Measurements from ENCODE around the gene ASB1.

Gene ASB1

GRCh38 chr2:238433941-238434845 lies 7.5 kb downstream of the ASB1 start:
- Histone ChIP-seq H3K4me3 (ENCODE audit: low read depth, low read length) (no peak overlapping the region), H3K27ac (ENCODE audit: extremely low read depth, low read depth, low read length) (no peak overlapping the region), H3K4me1 (ENCODE audit: control insufficient read depth, insufficient read depth, low read length) (peaks cover 3% of the 10 kb centered on the region), H3K9me3 (ENCODE audit: control insufficient read depth, insufficient read depth, low read depth, low read length) (no peaks in the 10 kb centered on the region), H3K36me3 (ENCODE audit: control insufficient read depth in 2 of 2, insufficient read depth in 1 of 2, low read length in 2 of 2) (peaks cover 24 to 65% of the 10 kb centered on the region in 2 experiments)
- ChIA-PET CTCF (no interaction called here), POLR2A (interaction anchor here (0.5 kb wide), 1 partner anchor 45 kb away, joined by 3 read pairs; no protein-coding TSS in a partner anchor)
- TF ChIP-seq EGR2 (tag by site-specific recombination; IDR thresholded peaks at IDR 0.05; ENCODE audit: low read depth) (no peak), ZNF311 (tag by site-specific recombination; IDR thresholded peaks at IDR 0.05; ENCODE audit: borderline replicate concordance) (no peak), ZNF175 (tag by site-specific recombination; IDR thresholded peaks at IDR 0.05) (no peak), CTCF (tag by site-specific recombination; IDR thresholded peaks at IDR 0.05) (no peak), ZNF488 (tag by site-specific recombination; IDR thresholded peaks at IDR 0.05) (no peak), ZNF670 (tag by site-specific recombination; IDR thresholded peaks at IDR 0.05; ENCODE audit: low read depth) (no peak), HIC1 (tag by site-specific recombination; IDR thresholded peaks at IDR 0.05) (no peak)
- TF ChIP-seq, protein P1, sequence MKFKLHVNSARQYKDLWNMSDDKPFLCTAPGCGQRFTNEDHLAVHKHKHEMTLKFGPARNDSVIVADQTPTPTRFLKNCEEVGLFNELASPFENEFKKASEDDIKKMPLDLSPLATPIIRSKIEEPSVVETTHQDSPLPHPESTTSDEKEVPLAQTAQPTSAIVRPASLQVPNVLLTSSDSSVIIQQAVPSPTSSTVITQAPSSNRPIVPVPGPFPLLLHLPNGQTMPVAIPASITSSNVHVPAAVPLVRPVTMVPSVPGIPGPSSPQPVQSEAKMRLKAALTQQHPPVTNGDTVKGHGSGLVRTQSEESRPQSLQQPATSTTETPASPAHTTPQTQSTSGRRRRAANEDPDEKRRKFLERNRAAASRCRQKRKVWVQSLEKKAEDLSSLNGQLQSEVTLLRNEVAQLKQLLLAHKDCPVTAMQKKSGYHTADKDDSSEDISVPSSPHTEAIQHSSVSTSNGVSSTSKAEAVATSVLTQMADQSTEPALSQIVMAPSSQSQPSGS (tag by site-specific recombination; IDR thresholded peaks at IDR 0.05; ENCODE audit: low read depth): no peak

DNA sequence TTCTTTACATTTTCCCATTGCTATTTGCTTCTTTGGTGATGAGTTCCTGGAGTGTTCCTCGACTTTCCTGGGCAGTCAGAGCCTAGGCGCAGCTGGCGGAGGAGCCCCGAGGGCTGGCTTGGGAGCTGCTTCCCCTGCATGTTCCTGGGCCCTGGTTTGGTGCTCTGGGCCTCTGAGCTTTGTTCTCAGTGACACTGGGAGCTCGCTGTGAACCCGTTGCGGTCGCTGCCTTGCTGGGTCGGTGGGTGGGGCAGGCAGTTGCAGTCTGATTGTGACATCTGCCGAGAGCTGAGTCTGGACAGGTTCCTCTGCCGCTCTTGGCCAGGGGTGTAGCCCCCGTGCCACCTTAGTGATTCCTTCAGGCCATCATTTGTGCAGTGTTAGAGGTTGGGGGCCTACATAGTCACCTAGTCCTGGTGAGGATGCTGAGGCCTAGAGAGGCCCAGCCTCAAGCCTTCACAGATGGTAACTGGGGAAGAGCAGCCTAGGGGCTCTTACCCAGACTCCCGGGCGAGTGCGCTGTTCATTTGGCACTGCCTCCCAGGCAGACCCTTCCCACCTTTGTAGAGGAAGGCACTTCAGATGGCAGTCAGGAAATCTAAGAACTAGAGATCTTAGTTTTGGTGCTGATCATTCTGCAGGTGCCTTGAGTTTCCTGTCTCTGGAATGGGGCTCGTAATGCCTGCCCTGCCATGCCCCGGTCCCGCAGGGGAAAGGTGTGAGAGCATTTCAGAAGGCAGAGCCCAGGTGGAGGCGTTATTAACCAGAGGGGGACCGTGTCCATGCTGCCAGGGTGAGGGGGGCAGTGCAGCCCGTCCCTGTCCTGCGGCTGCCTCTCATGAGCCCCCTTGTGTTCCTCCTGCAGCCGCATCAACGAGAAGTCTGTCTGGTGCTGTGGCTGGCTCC lies 8.4 kb downstream of the ASB1 start:
- Histone ChIP-seq H3K4me3 (ENCODE audit: low read depth, low read length) (no peak overlapping the region), H3K9me3 (ENCODE audit: control insufficient read depth, insufficient read depth, low read depth, low read length) (no peaks in the 10 kb centered on the region), H3K36me3 (ENCODE audit: control insufficient read depth in 2 of 2, insufficient read depth in 1 of 2, low read length in 2 of 2) (peaks cover 24 to 67% of the 10 kb centered on the region in 2 experiments), H3K4me1 (ENCODE audit: control insufficient read depth, insufficient read depth, low read length) (peaks cover 12% of the 10 kb centered on the region), H3K27ac (ENCODE audit: extremely low read depth, low read depth, low read length) (no peak overlapping the region)
- ChIA-PET POLR2A (no interaction called here), CTCF (interaction anchor here (0.5 kb wide), 1 partner anchor 78 kb away, joined by 3 read pairs; no protein-coding TSS in a partner anchor)
- no peak for TF ChIP-seq ZBTB7A (tag by site-specific recombination; IDR thresholded peaks at IDR 0.05; ENCODE audit: low read depth)

DNA sequence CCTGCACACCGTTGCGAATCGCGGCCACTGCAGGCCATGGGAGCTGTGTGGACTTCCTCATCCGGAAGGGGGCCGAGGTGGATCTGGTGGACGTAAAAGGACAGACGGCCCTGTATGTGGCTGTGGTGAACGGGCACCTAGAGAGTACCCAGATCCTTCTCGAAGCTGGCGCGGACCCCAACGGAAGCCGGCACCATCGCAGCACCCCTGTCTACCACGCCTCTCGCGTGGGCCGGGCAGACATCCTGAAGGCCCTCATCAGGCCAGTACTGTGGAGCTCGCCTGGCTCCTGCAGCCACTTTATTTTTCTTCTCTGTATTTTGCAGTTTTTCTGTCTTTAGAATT lies 9.0 kb downstream of the ASB1 start:
- POLR2A ChIA-PET: no interaction called here
- Histone ChIP-seq H3K4me3 (ENCODE audit: low read depth, low read length) (no peak overlapping the region), H3K36me3 (ENCODE audit: control insufficient read depth in 2 of 2, insufficient read depth in 1 of 2, low read length in 2 of 2) (peaks cover 24 to 67% of the 10 kb centered on the region in 2 experiments)
- TF ChIP-seq YY2 (tag by site-specific recombination; IDR thresholded peaks at IDR 0.05) (no peak), ZNF211 (tag by site-specific recombination; IDR thresholded peaks at IDR 0.05; ENCODE audit: low read depth) (no peak), ZNF843 (tag by site-specific recombination; IDR thresholded peaks at IDR 0.05) (no peak), ZNF37A (tag by site-specific recombination; IDR thresholded peaks at IDR 0.05) (no peak), ZNF549 (tag by site-specific recombination; IDR thresholded peaks at IDR 0.05) (no peak)
- TF ChIP-seq, protein P2, sequence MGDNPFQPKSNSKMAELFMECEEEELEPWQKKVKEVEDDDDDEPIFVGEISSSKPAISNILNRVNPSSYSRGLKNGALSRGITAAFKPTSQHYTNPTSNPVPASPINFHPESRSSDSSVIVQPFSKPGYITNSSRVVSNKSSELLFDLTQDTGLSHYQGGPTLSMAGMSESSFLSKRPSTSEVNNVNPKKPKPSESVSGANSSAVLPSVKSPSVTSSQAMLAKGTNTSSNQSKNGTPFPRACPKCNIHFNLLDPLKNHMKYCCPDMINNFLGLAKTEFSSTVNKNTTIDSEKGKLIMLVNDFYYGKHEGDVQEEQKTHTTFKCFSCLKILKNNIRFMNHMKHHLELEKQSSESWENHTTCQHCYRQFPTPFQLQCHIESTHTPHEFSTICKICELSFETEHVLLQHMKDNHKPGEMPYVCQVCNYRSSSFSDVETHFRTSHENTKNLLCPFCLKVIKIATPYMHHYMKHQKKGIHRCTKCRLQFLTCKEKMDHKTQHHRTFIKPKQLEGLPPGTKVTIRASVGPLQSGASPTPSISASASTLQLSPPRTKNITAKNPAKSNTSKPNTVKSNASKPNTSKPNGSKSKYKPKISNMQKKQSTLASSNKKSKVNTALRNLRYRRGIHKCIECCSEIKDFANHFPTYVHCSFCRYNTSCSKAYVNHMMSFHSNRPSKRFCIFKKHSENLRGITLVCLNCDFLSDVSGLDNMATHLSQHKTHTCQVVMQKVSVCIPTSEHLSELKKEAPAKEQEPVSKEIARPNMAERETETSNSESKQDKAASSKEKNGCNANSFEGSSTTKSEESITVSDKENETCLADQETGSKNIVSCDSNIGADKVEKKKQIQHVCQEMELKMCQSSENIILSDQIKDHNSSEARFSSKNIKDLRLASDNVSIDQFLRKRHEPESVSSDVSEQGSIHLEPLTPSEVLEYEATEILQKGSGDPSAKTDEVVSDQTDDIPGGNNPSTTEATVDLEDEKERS (tag by site-specific recombination; IDR thresholded peaks at IDR 0.05): no peak

More for the DNA sequence above, 9.0 kb downstream of the ASB1 start:
- Histone ChIP-seq H3K9me3 (ENCODE audit: control insufficient read depth, insufficient read depth, low read depth, low read length) (no peaks in the 10 kb centered on the region), H3K4me1 (ENCODE audit: control insufficient read depth, insufficient read depth, low read length) (peaks cover 13% of the 10 kb centered on the region), H3K27ac (ENCODE audit: extremely low read depth, low read depth, low read length) (no peak overlapping the region)
- CTCF ChIA-PET: interaction anchor here (1.0 to 1.1 kb wide), 2 partner anchors 65 to 179 kb away, joined by 3 to 8 read pairs; no protein-coding TSS in a partner anchor

Data from HEK293 (cell line).